Vagina (tissue), 2 donors: Measurements from ENCODE around the gene PCNT.

ENCODE experiments used
- CTCF ChIP-seq, 3 experiments: fragments of 450-650 bp in 2 of 3; fragments of 200-600 bp in 1 of 3; sonication (generic) in 1 of 3; IDR thresholded peaks; one replicate each; pipeline ENCODE4 v1.5.1; 2017 to 2019; ENCODE audit warnings: antibody characterized with exemption in 3 of 3, mild to moderate bottlenecking in 2 of 3, moderate library complexity in 2 of 3
- POLR2AphosphoS5 ChIP-seq, 2 donors: sonication (generic); formaldehyde crosslinking; IDR thresholded peaks; one replicate each; pipeline ENCODE4 v1.9.0; 2017; ENCODE audit warnings: antibody characterized with exemption in 2 of 2, mild to moderate bottlenecking in 2 of 2, low read depth in 1 of 2; ENCODE audit not compliant: insufficient read depth in 1 of 2

- no peak for TF ChIP-seq CTCF (IDR thresholded peaks at IDR 0.05)
- TF ChIP-seq POLR2AphosphoS5 (IDR thresholded peaks at IDR 0.05; ENCODE audit: insufficient read depth in 1 of 2, low read depth in 1 of 2) = no peak
Measured at GRCh38 chr21:46311568-46311967, 12.4 kb upstream of the PCNT start.
